AG04450 (cell line): ENCODE measurements around the gene GNL1. TPM values are rescaled to one million over a fixed set of nuclear protein-coding genes. Genes with fewer than 3 reads are reported as not detected.

Experiments used
- CTCF ChIA-PET: fragments of 300-600, 350-600 bp; formaldehyde crosslinking; extraction: SDS; loops from one replicate; lab custom pipeline; 2022; ENCODE audit warnings: antibody characterized with exemption, inconsistent platforms; lab: Charles Lee
- POLR2A ChIA-PET: fragments of 350-600 bp; formaldehyde crosslinking; extraction: SDS; loops from one replicate; lab custom pipeline; 2021; ENCODE audit warnings: antibody characterized with exemption, inconsistent platforms; lab: Yijun Ruan, JAX
- DNase-seq: peaks from one replicate; pipeline ENCODE4 v3.0.0-alpha.2; 2011; ENCODE audit warnings: low read depth, low spot score
- H3K27ac ChIP-seq: one replicate; pipeline ENCODE4 v1.5.1; 2012; ENCODE audit warnings: low read depth, low read length, control low read depth
- H3K27me3 ChIP-seq: one replicate; pipeline ENCODE4 v1.6.0; 2012; ENCODE audit warnings: low read length; ENCODE audit not compliant: control insufficient read depth, insufficient read depth
- H3K4me3 ChIP-seq: 2 replicates; pipeline ENCODE4 v1.5.1; 2011; ENCODE audit warnings: mild to moderate bottlenecking, low read depth, low read length, control low read depth
- H3K9me3 ChIP-seq: 2 replicates; pipeline ENCODE4 v1.5.1; 2012; ENCODE audit warnings: low read length; ENCODE audit not compliant: control insufficient read depth, insufficient read depth
- polyA plus RNA-seq: library from polyadenylated mRNA; depleted of rRNA; stranded (reverse); fragments of >200 nt; gene quantifications from 2 replicates; pipeline ENCODE4 v1.2.3, GENCODE V29; 2011
- TF ChIP-seq, protein P1 (sequence below): IDR thresholded peaks from 2 replicates; pipeline ENCODE4 v1.5.1; 2011; ENCODE audit warnings: low read depth, low read length, control low read depth, inconsistent platforms

GNL1 gene
- polyA plus RNA-seq, 1 experiment, result 41.7 TPM

DNA sequence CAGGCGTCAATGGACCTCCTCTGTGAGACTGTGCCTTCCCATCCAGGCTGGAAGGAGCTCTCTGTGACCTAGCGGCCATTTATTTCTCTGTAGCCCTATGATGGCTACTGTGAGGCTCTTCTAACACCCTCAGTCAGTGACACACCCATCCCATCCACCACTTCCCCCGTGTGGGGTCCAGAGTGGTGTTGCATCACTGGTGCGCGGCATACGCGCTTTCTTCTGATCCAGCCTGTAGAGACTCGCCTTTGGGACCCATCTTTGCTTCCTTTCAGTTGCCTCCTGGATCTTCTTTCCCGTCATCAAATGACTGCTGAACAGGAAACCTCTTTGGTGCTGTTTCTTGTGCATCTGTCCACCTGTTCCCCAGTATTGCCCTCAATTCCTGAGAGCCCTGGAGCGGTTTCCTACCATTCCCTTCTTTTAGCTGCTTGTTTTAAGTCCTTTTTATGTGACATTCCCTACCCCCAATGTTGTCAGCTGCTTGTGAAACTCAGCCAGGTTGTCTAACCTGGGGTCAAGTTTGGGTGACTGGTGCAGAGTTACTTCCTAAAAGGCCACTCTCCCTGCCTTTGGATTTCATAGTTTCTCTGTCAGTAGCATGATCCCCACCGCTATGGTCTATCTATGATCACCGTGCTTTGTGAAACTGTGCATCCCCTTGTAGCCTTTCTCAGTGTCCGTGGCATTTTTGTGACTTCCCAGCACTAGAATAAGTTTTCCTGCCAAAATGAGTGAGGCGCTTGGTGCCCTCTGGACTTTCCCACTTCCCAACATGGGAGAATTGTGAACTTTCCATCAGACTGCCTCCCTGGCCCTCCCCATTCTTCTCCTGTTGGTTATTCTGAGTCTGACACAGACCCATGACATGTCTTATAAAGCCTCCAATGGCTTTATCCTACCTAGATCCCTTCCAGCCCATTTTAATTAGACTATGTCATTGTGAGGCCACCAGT, 6.5 kb upstream of the GNL1 start:
- H3K4me3 ChIP-seq, result no peak overlapping the region
- TF ChIP-seq, protein P1, sequence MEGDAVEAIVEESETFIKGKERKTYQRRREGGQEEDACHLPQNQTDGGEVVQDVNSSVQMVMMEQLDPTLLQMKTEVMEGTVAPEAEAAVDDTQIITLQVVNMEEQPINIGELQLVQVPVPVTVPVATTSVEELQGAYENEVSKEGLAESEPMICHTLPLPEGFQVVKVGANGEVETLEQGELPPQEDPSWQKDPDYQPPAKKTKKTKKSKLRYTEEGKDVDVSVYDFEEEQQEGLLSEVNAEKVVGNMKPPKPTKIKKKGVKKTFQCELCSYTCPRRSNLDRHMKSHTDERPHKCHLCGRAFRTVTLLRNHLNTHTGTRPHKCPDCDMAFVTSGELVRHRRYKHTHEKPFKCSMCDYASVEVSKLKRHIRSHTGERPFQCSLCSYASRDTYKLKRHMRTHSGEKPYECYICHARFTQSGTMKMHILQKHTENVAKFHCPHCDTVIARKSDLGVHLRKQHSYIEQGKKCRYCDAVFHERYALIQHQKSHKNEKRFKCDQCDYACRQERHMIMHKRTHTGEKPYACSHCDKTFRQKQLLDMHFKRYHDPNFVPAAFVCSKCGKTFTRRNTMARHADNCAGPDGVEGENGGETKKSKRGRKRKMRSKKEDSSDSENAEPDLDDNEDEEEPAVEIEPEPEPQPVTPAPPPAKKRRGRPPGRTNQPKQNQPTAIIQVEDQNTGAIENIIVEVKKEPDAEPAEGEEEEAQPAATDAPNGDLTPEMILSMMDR, result no peak
- H3K27ac ChIP-seq, result no peak overlapping the region
- CTCF ChIA-PET, result interaction anchor here (0.6 to 1.8 kb wide), 2 partner anchors 21 to 30 kb away, joined by 3 to 16 read pairs; no protein-coding TSS in a partner anchor
- POLR2A ChIA-PET, result interaction anchor here (0.6 kb wide), 1 partner anchor 52 kb away, joined by 6 read pairs; no protein-coding TSS in a partner anchor
- DNase-seq, result no peak
- no peaks in the 10 kb centered on the region for H3K9me3 ChIP-seq
- H3K27me3 ChIP-seq, result no peaks in the 10 kb centered on the region

DNA sequence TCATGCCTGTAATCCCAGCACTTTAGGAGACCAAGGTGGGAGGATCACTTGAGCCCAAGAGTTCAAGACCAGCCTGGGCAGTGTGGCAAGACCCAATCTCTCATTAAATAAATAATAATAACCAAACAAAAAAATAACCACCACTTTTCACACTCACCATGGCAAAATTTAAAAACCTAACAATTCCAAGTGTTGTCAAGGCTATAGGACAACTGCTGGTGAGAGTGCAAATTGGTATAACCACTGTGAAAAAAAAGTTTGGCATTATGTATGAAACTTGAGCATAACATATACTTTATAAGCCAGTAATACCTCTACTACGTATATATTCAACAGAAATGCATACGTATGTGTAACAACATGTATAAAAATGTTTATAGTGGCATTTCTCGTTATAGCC, 4.6 kb upstream of the GNL1 start:
- TF ChIP-seq, protein P1, result no peak
- no peak overlapping the region for H3K27ac ChIP-seq
- no peaks in the 10 kb centered on the region for H3K9me3 ChIP-seq
- CTCF ChIA-PET, result interaction anchor here (0.8 kb wide), 1 partner anchor 19 kb away, joined by 3 read pairs; no protein-coding TSS in a partner anchor
- no peak for DNase-seq
- H3K27me3 ChIP-seq, result no peaks in the 10 kb centered on the region
- no peak overlapping the region for H3K4me3 ChIP-seq
- POLR2A ChIA-PET, result no interaction called here

DNA sequence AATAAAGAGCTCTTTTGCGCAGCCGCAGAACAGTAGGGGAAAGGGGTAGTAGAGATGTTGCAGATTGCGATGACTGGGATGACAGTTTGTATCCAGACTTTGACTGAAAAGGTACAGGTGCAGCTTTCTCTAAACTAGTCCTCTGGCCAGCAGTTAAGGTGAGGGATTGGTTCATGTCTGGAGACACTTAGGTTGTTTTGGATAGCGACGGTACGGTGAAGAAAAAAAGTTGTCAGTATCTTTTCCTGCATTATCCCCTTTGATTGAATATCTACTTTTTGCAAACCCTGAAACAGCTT, 1.3 kb upstream of the GNL1 start:
- CTCF ChIA-PET, result interaction anchor here (0.6 to 6.7 kb wide), 4 partner anchors 15 to 76 kb away, joined by 3 to 101 read pairs (median 4); no protein-coding TSS in a partner anchor
- H3K27me3 ChIP-seq, result no peaks in the 10 kb centered on the region
- POLR2A ChIA-PET, result interaction anchor here (0.6 to 1.7 kb wide), 7 partner anchors 8 to 60 kb away, joined by 3 to 14 read pairs (median 3); partner anchors contain the start of genes ABCF1 and PPP1R10
- no peaks in the 10 kb centered on the region for H3K9me3 ChIP-seq
- TF ChIP-seq, protein P1, result no peak
- peak overlapping the region; percentile 100 for H3K4me3 ChIP-seq
- DNase-seq, result no peak
- H3K27ac ChIP-seq, result peak overlapping the region; percentile 97

DNA sequence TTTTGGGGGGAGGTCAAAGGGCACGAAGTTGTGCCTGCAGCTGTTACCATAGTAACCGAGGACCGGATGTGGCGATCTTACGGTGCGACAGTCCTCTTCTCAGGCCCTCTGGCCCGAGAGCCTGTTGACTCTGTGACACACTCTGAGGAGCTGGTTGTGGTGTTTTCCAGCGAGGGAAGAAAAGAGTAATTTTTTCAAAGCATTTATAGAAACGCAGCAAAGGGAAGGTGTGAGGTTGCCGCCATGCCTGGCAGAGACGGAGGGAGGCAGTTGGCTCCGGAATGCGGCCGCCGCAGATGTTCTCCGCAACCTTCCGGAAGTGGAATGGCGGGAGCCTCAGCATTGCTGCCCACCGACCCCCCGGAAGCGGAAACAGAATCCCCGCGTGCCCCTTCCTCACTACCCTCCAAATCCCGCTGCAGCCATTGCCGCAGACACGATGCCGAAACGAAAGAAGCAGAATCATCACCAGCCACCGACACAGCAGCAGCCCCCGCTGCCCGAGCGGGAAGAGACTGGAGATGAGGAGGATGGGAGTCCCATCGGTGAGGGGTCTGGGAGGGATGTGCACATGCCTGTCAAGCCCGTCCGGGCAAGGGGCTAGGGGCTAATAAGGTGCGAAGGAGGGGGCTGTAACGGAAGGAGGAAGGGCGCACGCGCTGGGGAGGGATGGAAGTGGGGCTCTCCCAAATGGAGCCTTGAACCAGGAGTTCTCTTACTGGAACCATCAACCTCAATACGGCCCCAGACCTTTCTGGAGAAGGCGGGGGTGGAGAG, 805 bp upstream of the GNL1 start, which contains the start of gene PRR3:
Gene PRR3, plus strand, starts transcription at position 390 of the 777 bp plus-strand sequence. Its CDS starts 50 bp downstream, at position 440.
- DNase-seq, result peak; percentile 46
- POLR2A ChIA-PET, result interaction anchor here (0.6 to 1.7 kb wide), 8 partner anchors 9 to 60 kb away, joined by 3 to 14 read pairs (median 4); partner anchors contain the start of genes ABCF1 and PPP1R10
- Histone ChIP-seq H3K27ac (peak within 1 kb of the TSS; percentile 97), H3K27me3 (no peaks in the 10 kb centered on the region), H3K4me3 (peak within 1 kb of the TSS; percentile 100), H3K9me3 (no peaks in the 10 kb centered on the region)
- CTCF ChIA-PET, result interaction anchor here (0.6 to 6.7 kb wide), 4 partner anchors 14 to 75 kb away, joined by 3 to 101 read pairs (median 4); no protein-coding TSS in a partner anchor
- TF ChIP-seq, protein P1, result no peak
